DOHH2 (cell line): ENCODE measurements around the gene RNLS.

Source experiments
- EZH2phosphoT487 ChIP-seq: fragments of 200-600 bp; sonication (generic); IDR thresholded peaks from 2 replicates; pipeline ENCODE4 v1.6.1; 2017; ENCODE audit warnings: borderline replicate concordance, mild to moderate bottlenecking, antibody characterized with exemption, low read length, moderate library complexity, mixed read lengths
- TF ChIP-seq, protein P1 (sequence below): fragments of 200-600 bp; sonication (generic); IDR thresholded peaks from one replicate; pipeline ENCODE4 v1.5.1; 2014; ENCODE audit warnings: antibody characterized with exemption, mild to moderate bottlenecking, low read depth, low read length; ENCODE audit not compliant: poor library complexity, severe bottlenecking

- TF ChIP-seq, protein P1, sequence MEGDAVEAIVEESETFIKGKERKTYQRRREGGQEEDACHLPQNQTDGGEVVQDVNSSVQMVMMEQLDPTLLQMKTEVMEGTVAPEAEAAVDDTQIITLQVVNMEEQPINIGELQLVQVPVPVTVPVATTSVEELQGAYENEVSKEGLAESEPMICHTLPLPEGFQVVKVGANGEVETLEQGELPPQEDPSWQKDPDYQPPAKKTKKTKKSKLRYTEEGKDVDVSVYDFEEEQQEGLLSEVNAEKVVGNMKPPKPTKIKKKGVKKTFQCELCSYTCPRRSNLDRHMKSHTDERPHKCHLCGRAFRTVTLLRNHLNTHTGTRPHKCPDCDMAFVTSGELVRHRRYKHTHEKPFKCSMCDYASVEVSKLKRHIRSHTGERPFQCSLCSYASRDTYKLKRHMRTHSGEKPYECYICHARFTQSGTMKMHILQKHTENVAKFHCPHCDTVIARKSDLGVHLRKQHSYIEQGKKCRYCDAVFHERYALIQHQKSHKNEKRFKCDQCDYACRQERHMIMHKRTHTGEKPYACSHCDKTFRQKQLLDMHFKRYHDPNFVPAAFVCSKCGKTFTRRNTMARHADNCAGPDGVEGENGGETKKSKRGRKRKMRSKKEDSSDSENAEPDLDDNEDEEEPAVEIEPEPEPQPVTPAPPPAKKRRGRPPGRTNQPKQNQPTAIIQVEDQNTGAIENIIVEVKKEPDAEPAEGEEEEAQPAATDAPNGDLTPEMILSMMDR: no peak
- no peak for TF ChIP-seq EZH2phosphoT487
Measured at GRCh38 chr10:88347597-88348304, 235.4 kb downstream of the RNLS start.
